Psoas muscle (tissue), 8 donors: ENCODE data around the gene CYP2A7. TPM values are rescaled to one million over a fixed set of nuclear protein-coding genes. Genes with fewer than 3 reads are reported as not detected.
"Not testable (repeated sequence)": the region's sequence is repeated elsewhere in the genome, so short reads cannot be mapped to it uniquely, and the experiment has no call there.

Source experiments
- ATAC-seq, 4 donors: fragments of 200-7000 bp; cut with Tn5 transposase; one replicate each; pipeline ENCODE4 v1.9.1; 2020; ENCODE audit warnings: moderate library complexity in 3 of 4, mild to moderate bottlenecking in 2 of 4
- DNase-seq, 2 donors: peaks; one replicate each; pipeline ENCODE4 v3.0.0-alpha.2; 2020
- H3K27ac ChIP-seq: fragments of 200-600 bp; one replicate; pipeline ENCODE4 v1.8.0; 2022
- H3K27me3 ChIP-seq, 3 donors: fragments of 200-600 bp in 1 of 3; one replicate each; pipeline versions ENCODE4 v1.6.1 to v1.8.0; 2013 to 2022; ENCODE audit warnings: low read length in 2 of 3, mild to moderate bottlenecking in 2 of 3, moderate library complexity in 1 of 3; ENCODE audit not compliant: insufficient read depth in 3 of 3
- H3K36me3 ChIP-seq, 2 donors: fragments of 200-600 bp in 1 of 2; one replicate each; pipeline versions ENCODE4 v1.6.1 to v1.8.0; 2013 to 2022; ENCODE audit warnings: low read depth in 1 of 2, mild to moderate bottlenecking in 1 of 2, moderate library complexity in 1 of 2; ENCODE audit not compliant: insufficient read depth in 1 of 2
- H3K4me1 ChIP-seq: fragments of 200-600 bp; one replicate; pipeline ENCODE4 v1.8.0; 2022
- H3K4me3 ChIP-seq: fragments of 200-600 bp; one replicate; pipeline ENCODE4 v1.8.0; 2022; ENCODE audit warnings: mild to moderate bottlenecking
- H3K9me3 ChIP-seq: fragments of 200-600 bp; one replicate; pipeline ENCODE4 v1.8.0; 2022
- CTCF ChIP-seq: fragments of 200-600 bp; IDR thresholded peaks from one replicate; pipeline ENCODE4 v1.8.0; 2022; ENCODE audit warnings: antibody characterized with exemption
- WGBS, 3 donors: extraction: QIAGEN DNeasy Blood & Tissue Kit; methylation state at CpG; one replicate each; pipeline versions ENCODE4 v1.1.6 to v1.1.7; 2013; 5-methylcytosine and 5-hydroxymethylcytosine counted together
- intact Hi-C, 2 donors: fragments of 100-400 bp; cut with DNase I; formaldehyde crosslinking; loops; one replicate each; pipeline versions ENCODE4 v1.11.0 to v1.14.2; 2022
- polyA plus RNA-seq, 3 donors: library from polyadenylated mRNA; stranded (reverse); fragments of 200-250 nt; gene quantifications; one replicate each; pipeline ENCODE4 v1.2.3, GENCODE V29; 2013
- total RNA-seq, 4 donors: library from RNA; stranded (reverse); fragmentation: NEBNext Ultra II Directional in 2 of 4; extraction: Animal tissue kit (Norgen Biotek cat#: 25700) in 2 of 4; gene quantifications; one replicate each; pipeline versions ENCODE4 v1.2.1 to v1.2.4, GENCODE V29; 2021 to 2023
- donor health status: healthy with polysubstance abuse.
- donor health status: DM: no; HTN: no; CAD: no; lungs with moderate emphysema.
- donor health status: Bipolar disorder and iron deficiency.
- donor health status: healthy.
- donor health status: DM: yes; HTN: yes; CAD: no.
- donor health status: DM: no; HTN: no; CAD: no.
- donor health status: DM: no; HTN: no; CAD: no.
- donor health status: DM: yes; HTN: yes; CAD: no.

CYP2A7 gene
- total and polyA plus RNA-seq, 7 donors, result 0.71 TPM; not detected in 6

GRCh38 chr19:40907968-40908735 is 26.1 kb upstream of the CYP2A7 start:
- Histone ChIP-seq H3K27me3 (peaks cover 0 to 22% (median 4%) of the 10 kb centered on the region in 3 donors), H3K27ac (no peak overlapping the region), H3K9me3 (no peaks in the 10 kb centered on the region), H3K4me3 (no peak overlapping the region), H3K4me1 (no peaks in the 10 kb centered on the region), H3K36me3 (no peaks in the 10 kb centered on the region)
- 24 to 29% (median 25%) methylated on average over 20 to 21 of the region's 21 CpGs for WGBS, 3 donors
- peak in 1 of 2 donors; percentile 54 for DNase-seq
- intact Hi-C loops, result loop anchor here in 1 of 2 donors (2.0 kb wide), 1 partner anchor 245 kb away; no protein-coding TSS in a partner anchor
- TF ChIP-seq CTCF, result no peak
- ATAC-seq, result no peak

- Histone ChIP-seq H3K27me3 (peaks cover 0 to 26% (median 6%) of the 10 kb centered on the region in 3 donors), H3K36me3 (no peaks in the 10 kb centered on the region), H3K9me3 (no peaks in the 10 kb centered on the region), H3K4me3 (no peak overlapping the region), H3K4me1 (no peaks in the 10 kb centered on the region), H3K27ac (no peak overlapping the region)
- TF ChIP-seq CTCF, result no peak
- DNase-seq (no peak), ATAC-seq (no peak)
- intact Hi-C loops, result no loop called here
Observed at GRCh38 chr19:40906512-40906911, 24.5 kb upstream of the CYP2A7 start.

GRCh38 chr19:40904673-40905156 is 22.7 kb upstream of the CYP2A7 start:
- DNase-seq, H3K4me1 ChIP-seq, H3K36me3 ChIP-seq, intact Hi-C loops, H3K4me3 ChIP-seq, ATAC-seq, H3K9me3 ChIP-seq, H3K27ac ChIP-seq: not testable (repeated sequence)
- WGBS, 3 donors, result 62 to 66% (median 64%) methylated on average over 10 of the region's 10 CpGs
- peaks cover 0 to 24% (median 5%) of the 10 kb centered on the region in 3 donors for H3K27me3 ChIP-seq

GRCh38 chr19:40901975-40902750 is 20.1 kb upstream of the CYP2A7 start:
- H3K9me3 ChIP-seq, intact Hi-C loops, H3K4me1 ChIP-seq, H3K27ac ChIP-seq, H3K27me3 ChIP-seq, H3K4me3 ChIP-seq, ATAC-seq, H3K36me3 ChIP-seq, DNase-seq: not testable (repeated sequence)
- 67 to 79% (median 74%) methylated on average over 6 of the region's 6 CpGs for WGBS, 3 donors

GRCh38 chr19:40900521-40900920 is 18.5 kb upstream of the CYP2A7 start:
- 78 to 97% (median 82%) methylated on average over 4 to 5 of the region's 5 CpGs for WGBS, 3 donors
- intact Hi-C loops, H3K36me3 ChIP-seq, H3K9me3 ChIP-seq, H3K4me3 ChIP-seq, H3K27me3 ChIP-seq, H3K4me1 ChIP-seq, DNase-seq, H3K27ac ChIP-seq, ATAC-seq: not testable (repeated sequence)

- intact Hi-C loops, H3K36me3 ChIP-seq, H3K4me1 ChIP-seq, H3K27me3 ChIP-seq, H3K27ac ChIP-seq, H3K9me3 ChIP-seq, DNase-seq, ATAC-seq, H3K4me3 ChIP-seq: not testable (repeated sequence)
- 65 to 75% (median 73%) methylated on average over 12 of the region's 12 CpGs for WGBS, 3 donors
Observed at GRCh38 chr19:40899964-40900363, 17.9 kb upstream of the CYP2A7 start.

- H3K36me3 ChIP-seq, ATAC-seq, intact Hi-C loops, DNase-seq, H3K27ac ChIP-seq, H3K9me3 ChIP-seq, H3K4me1 ChIP-seq, H3K27me3 ChIP-seq, H3K4me3 ChIP-seq: not testable (repeated sequence)
- 80 to 82% (median 82%) methylated on average over 12 to 13 of the region's 13 CpGs for WGBS, 3 donors
Observed at GRCh38 chr19:40896843-40897789, 15.1 kb upstream of the CYP2A7 start.
